GM15510 (cell line): ENCODE measurements around the gene UCP3.
A peak's percentile ranks its signal among the peaks of the same experiment; 100 is the strongest.

Experiments used
- POLR2A ChIP-seq: IDR thresholded peaks from 3 replicates; pipeline ENCODE4 v1.6.1; 2011; ENCODE audit warnings: borderline replicate concordance; ENCODE audit not compliant: insufficient read length; ENCODE audit errors: extremely low read depth

UCP3 gene

GRCh38 chr11:73999581-74000306 lies 9.1 kb downstream of the UCP3 start:
- no peak for TF ChIP-seq POLR2A

GRCh38 chr11:73998846-73999575 lies 9.9 kb downstream of the UCP3 start:
- TF ChIP-seq POLR2A, result no peak

GRCh38 chr11:73997120-73997770 lies 11.6 kb downstream of the UCP3 start:
- TF ChIP-seq POLR2A, result no peak

GRCh38 chr11:73996161-73996747 lies 12.6 kb downstream of the UCP3 start:
- no peak for TF ChIP-seq POLR2A

- TF ChIP-seq POLR2A, result no peak
Measured at GRCh38 chr11:73995731-73996130, 13.2 kb downstream of the UCP3 start.

- TF ChIP-seq POLR2A, result no peak
Measured at GRCh38 chr11:73995247-73995646, 13.6 kb downstream of the UCP3 start.

GRCh38 chr11:73991471-73992006 lies 17.3 kb downstream of the UCP3 start:
- TF ChIP-seq POLR2A, result no peak

- no peak for TF ChIP-seq POLR2A
Measured at GRCh38 chr11:73990730-73991129, 18.2 kb downstream of the UCP3 start.

- no peak for TF ChIP-seq POLR2A
Measured at GRCh38 chr11:73989156-73989555, 19.7 kb downstream of the UCP3 start.

GRCh38 chr11:73988227-73988626 lies 20.7 kb downstream of the UCP3 start:
- no peak for TF ChIP-seq POLR2A

GRCh38 chr11:73983741-73984538 lies 24.9 kb downstream of the UCP3 start:
- no peak for TF ChIP-seq POLR2A

GRCh38 chr11:73982990-73983740 lies 25.7 kb downstream of the UCP3 start:
- TF ChIP-seq POLR2A, result peak; percentile 51

GRCh38 chr11:73982595-73982989 lies 26.3 kb downstream of the UCP3 start, which contains the start of gene UCP2:
Gene UCP2 (minus strand): TSS chr11:73982843. CDS start chr11:73978378, 4,465 bp downstream.
- peak; percentile 92 for TF ChIP-seq POLR2A

GRCh38 chr11:73981051-73981805 lies 27.7 kb downstream of the UCP3 start:
- no peak for TF ChIP-seq POLR2A
